ENCODE measurements around the gene ABCD1.

ABCD1 gene

GRCh38 chrX:153782313-153782712, 57.7 kb downstream of the ABCD1 start:
- FAIRE-seq, result no peak
- TF ChIP-seq POLR2A (IDR thresholded peaks at IDR 0.05; ENCODE audit: low read depth, low read length), result no peak
- no peak for DNase-seq (ENCODE audit: insufficient read length, low spot score)

GRCh38 chrX:153782871-153783270, 58.2 kb downstream of the ABCD1 start:
- DNase-seq (ENCODE audit: insufficient read length, low spot score), result no peak
- FAIRE-seq, result no peak
- TF ChIP-seq POLR2A (IDR thresholded peaks at IDR 0.05; ENCODE audit: low read depth, low read length), result no peak

GRCh38 chrX:153783378-153784013, 58.8 kb downstream of the ABCD1 start:
- no peak for FAIRE-seq
- TF ChIP-seq POLR2A (IDR thresholded peaks at IDR 0.05; ENCODE audit: low read depth, low read length), result no peak
- DNase-seq (ENCODE audit: insufficient read length, low spot score), result no peak

- TF ChIP-seq POLR2A (IDR thresholded peaks at IDR 0.05; ENCODE audit: low read depth, low read length), result no peak
- DNase-seq (ENCODE audit: insufficient read length, low spot score) (no peak), FAIRE-seq (no peak)
These were observed 59.8 kb downstream of the ABCD1 start for GRCh38 chrX:153784325-153784967.

- no peak for TF ChIP-seq POLR2A (IDR thresholded peaks at IDR 0.05; ENCODE audit: low read depth, low read length)
These were observed 62.0 kb downstream of the ABCD1 start for GRCh38 chrX:153786669-153787068.

GRCh38 chrX:153789654-153790053, 65.0 kb downstream of the ABCD1 start:
- DNase-seq (ENCODE audit: insufficient read length, low spot score) (no peak), FAIRE-seq (no peak)
- TF ChIP-seq POLR2A (IDR thresholded peaks at IDR 0.05; ENCODE audit: low read depth, low read length), result no peak

More at GRCh38 chrX:153786669-153787068, 62.0 kb downstream of the ABCD1 start:
- FAIRE-seq (no peak), DNase-seq (ENCODE audit: insufficient read length, low spot score) (no peak)

GRCh38 chrX:153791104-153791852, 66.6 kb downstream of the ABCD1 start:
- TF ChIP-seq POLR2A (IDR thresholded peaks at IDR 0.05; ENCODE audit: low read depth, low read length), result no peak
- DNase-seq (ENCODE audit: insufficient read length, low spot score), result no peak
- FAIRE-seq, result no peak

- TF ChIP-seq POLR2A (IDR thresholded peaks at IDR 0.05; ENCODE audit: low read depth, low read length), result no peak
- no peak for DNase-seq (ENCODE audit: insufficient read length, low spot score)
- FAIRE-seq, result no peak
These were observed 67.7 kb downstream of the ABCD1 start for GRCh38 chrX:153792368-153792767.

GRCh38 chrX:153793291-153793690, 68.6 kb downstream of the ABCD1 start:
- no peak for TF ChIP-seq POLR2A (IDR thresholded peaks at IDR 0.05; ENCODE audit: low read depth, low read length)
- DNase-seq (ENCODE audit: insufficient read length, low spot score), result no peak
- FAIRE-seq, result no peak
